PC-9 (cell line): Measurements from ENCODE around the gene ODAD4. TPM values are rescaled to one million over a fixed set of nuclear protein-coding genes. Genes with fewer than 3 reads are reported as not detected.

ENCODE experiments used
- BruUV-seq: library from RNA; stranded (reverse); fragments of 400-500 nt; replicated peaks from 2 replicates; lab custom pipeline; 2021; lab: Mats Ljungman, UMichigan
- CTCF ChIA-PET: fragments of 300-600 bp; sonication (Branson Sonifier 250); formaldehyde crosslinking; loops from one replicate; lab custom pipeline; 2022; ENCODE audit warnings: antibody characterized with exemption; lab: Charles Lee
- POLR2A ChIA-PET: fragments of 300-600 bp; sonication (Branson Sonifier 250); formaldehyde crosslinking; loops from one replicate; lab custom pipeline; 2022; ENCODE audit warnings: antibody characterized with exemption; ENCODE audit not compliant: unreplicated experiment; lab: Charles Lee
- DNase-seq, 2 experiments: peaks; one replicate each; pipeline versions ENCODE4 v3.0.0 to v3.0.0-alpha.2; 2015 to 2022; ENCODE audit warnings: mixed read lengths in 1 of 2
- H2AFZ ChIP-seq: fragments of 200-600 bp; sonication (generic); 2 replicates; pipeline ENCODE4 v1.8.1; 2017; ENCODE audit warnings: antibody characterized with exemption
- H3F3A ChIP-seq: fragments of 200-600 bp; sonication (generic); 2 replicates; pipeline ENCODE4 v1.8.1; 2017; ENCODE audit warnings: antibody characterized with exemption, mild to moderate bottlenecking, low read depth; ENCODE audit not compliant: insufficient read depth
- H3K27ac ChIP-seq: fragments of 200-600 bp; sonication (generic); 2 replicates; pipeline ENCODE4 v1.6.1; 2016; ENCODE audit warnings: mixed run types
- H3K27me3 ChIP-seq: fragments of 200-600 bp; sonication (generic); 2 replicates; pipeline ENCODE4 v1.6.1; 2016; ENCODE audit warnings: low read depth, mixed run types; ENCODE audit not compliant: insufficient read depth
- H3K36me3 ChIP-seq: fragments of 200-600 bp; sonication (generic); 2 replicates; pipeline ENCODE4 v1.6.1; 2016; ENCODE audit warnings: low read depth, mixed run types
- H3K4me1 ChIP-seq: fragments of 200-600 bp; sonication (generic); replicated peaks from 2 replicates; pipeline ENCODE4 v1.6.1; 2016; ENCODE audit warnings: mixed run types; ENCODE audit not compliant: insufficient read depth
- H3K4me2 ChIP-seq: fragments of 200-600 bp; sonication (generic); 2 replicates; pipeline ENCODE4 v1.6.1; 2017; ENCODE audit warnings: mixed run types
- H3K4me3 ChIP-seq: fragments of 200-600 bp; sonication (generic); 2 replicates; pipeline ENCODE4 v1.6.1; 2016; ENCODE audit warnings: mixed run types
- H3K79me2 ChIP-seq: fragments of 200-600 bp; sonication (generic); 2 replicates; pipeline ENCODE4 v1.6.1; 2017; ENCODE audit warnings: low read depth, mixed run types
- H3K9me2 ChIP-seq: fragments of 200-600 bp; sonication (generic); 2 replicates; pipeline ENCODE4 v1.8.1; 2017; ENCODE audit warnings: mild to moderate bottlenecking; ENCODE audit not compliant: insufficient read depth
- H3K9me3 ChIP-seq: fragments of 200-600 bp; sonication (generic); 2 replicates; pipeline ENCODE4 v1.8.1; 2016; ENCODE audit warnings: low read depth; ENCODE audit not compliant: insufficient read depth
- H4K20me1 ChIP-seq: fragments of 200-600 bp; sonication (generic); 2 replicates; pipeline ENCODE4 v1.8.1; 2017; ENCODE audit not compliant: insufficient read depth
- CTCF ChIP-seq: fragments of 200-600 bp; sonication (generic); conservative IDR thresholded peaks from 2 replicates; pipeline ENCODE4 v1.6.1; 2017; ENCODE audit warnings: mixed run types, antibody characterized with exemption, mild to moderate bottlenecking, moderate library complexity
- EZH2 ChIP-seq: fragments of 200-600 bp; sonication (generic); IDR thresholded peaks from 2 replicates; pipeline ENCODE4 v1.8.0; 2017; ENCODE audit warnings: antibody characterized with exemption, low read depth
- intact Hi-C: fragments of 100-400 bp; cut with micrococcal nuclease; formaldehyde crosslinking; loops from one replicate; pipeline ENCODE4 v1.10.0; 2022; ENCODE audit not compliant: unreplicated experiment
- total RNA-seq: library from RNA; stranded (reverse); gene quantifications from 2 replicates; pipeline ENCODE4 v1.2.3, GENCODE V29; 2021

ODAD4 gene
- total RNA-seq, 1 experiment from 2014 or later: 4.0 TPM

DNA sequence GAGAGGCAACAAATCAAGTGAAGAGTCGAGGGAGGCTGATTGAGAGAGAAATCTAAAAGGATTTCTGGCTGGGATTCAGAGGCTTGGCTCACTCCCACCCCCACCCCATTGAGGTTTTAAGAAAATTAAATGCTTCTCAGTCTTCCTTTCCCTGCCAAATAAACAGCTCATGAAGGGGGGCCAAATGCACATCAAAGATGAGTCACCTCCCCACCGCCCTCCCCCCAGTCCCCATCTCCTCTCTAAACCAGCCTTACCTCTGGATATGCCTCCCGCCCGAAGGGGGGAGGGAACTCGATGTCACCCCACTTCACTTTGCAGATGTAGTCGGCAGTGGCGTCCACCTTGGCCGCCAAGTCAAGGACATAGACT lies 23.2 kb upstream of the ODAD4 start:
- no peak for DNase-seq
- POLR2A ChIA-PET: no interaction called here
- no TSS peak for BruUV-seq
- CTCF ChIA-PET: interaction anchor here (0.6 kb wide), 1 partner anchor 357 kb away, joined by 5 read pairs; no protein-coding TSS in a partner anchor
- H3F3A ChIP-seq: peaks cover 11% of the 10 kb centered on the region; the same call in 1 of the 2 replicates
- H3K9me2 ChIP-seq: no peaks in the 10 kb centered on the region
- H3K79me2 ChIP-seq: peaks cover under 1% of the 10 kb centered on the region; the same call in 1 of the 2 replicates
- intact Hi-C loops: no loop called here
- H2AFZ ChIP-seq: no peak overlapping the region
- H3K27me3 ChIP-seq: no peaks in the 10 kb centered on the region
- H3K36me3 ChIP-seq: peaks cover 31% of the 10 kb centered on the region
- no peaks in the 10 kb centered on the region for H3K4me1 ChIP-seq
- H3K4me2 ChIP-seq: no peak overlapping the region
- no peak overlapping the region for H3K4me3 ChIP-seq
- TF ChIP-seq EZH2 (no peak), CTCF (no peak)
- peaks cover 4% of the 10 kb centered on the region; the same call in 1 of the 2 replicates for H4K20me1 ChIP-seq
- H3K9me3 ChIP-seq: no peaks in the 10 kb centered on the region
- no peak overlapping the region for H3K27ac ChIP-seq

DNA sequence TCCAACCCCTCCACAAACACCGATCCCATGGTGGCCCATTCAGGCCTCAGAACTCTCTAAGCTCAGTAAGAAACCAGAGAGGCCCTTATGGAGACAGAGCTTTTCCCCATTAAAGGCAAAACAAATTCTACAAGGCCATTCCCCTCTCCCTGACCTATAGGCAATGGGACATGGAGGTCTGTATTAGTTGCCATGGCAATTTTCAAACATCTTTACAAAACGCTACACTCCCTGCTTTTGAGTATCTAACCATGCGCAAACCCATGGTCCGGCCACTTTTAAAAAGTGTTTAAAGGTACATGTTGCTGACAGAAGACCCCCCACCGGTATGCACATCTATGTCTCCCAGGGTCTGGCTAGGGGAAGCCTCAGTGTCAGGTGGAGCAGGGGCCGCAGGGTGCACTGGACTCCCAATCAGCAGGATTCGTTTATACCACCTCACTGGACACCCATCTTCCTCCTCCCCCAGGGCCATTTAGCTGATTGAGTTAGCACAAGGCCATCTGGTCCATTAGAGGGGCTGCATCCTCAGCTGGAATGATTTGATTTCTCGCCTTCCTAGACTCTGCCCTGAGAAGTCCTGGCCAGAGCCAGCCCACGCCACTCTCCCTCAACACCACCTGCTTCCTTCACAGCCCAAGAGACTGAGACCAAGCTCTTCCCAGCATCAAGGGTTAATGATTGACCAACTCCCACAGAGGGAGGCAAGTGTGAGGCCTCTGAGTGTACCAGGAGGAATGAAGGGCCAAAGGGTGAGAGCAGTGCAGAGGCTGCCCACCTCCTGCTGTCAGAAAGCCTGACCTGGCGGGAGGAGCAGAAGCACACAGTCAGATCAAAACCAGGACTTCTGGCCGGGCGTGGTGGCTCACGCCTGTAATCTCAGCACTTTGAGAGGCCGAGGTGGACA lies 22.5 kb upstream of the ODAD4 start:
- Histone ChIP-seq H3K27ac (no peak overlapping the region), H3K79me2 (peaks cover 8% of the 10 kb centered on the region), H3K4me3 (no peak overlapping the region), H3K4me1 (no peaks in the 10 kb centered on the region), H3K9me3 (no peaks in the 10 kb centered on the region), H4K20me1 (peaks cover 10% of the 10 kb centered on the region; the same call in 1 of the 2 replicates), H2AFZ (no peak overlapping the region), H3F3A (peaks cover 7% of the 10 kb centered on the region; the same call in 1 of the 2 replicates), H3K36me3 (peaks cover 31% of the 10 kb centered on the region), H3K27me3 (no peaks in the 10 kb centered on the region), H3K9me2 (no peaks in the 10 kb centered on the region), H3K4me2 (no peak overlapping the region)
- no peak for DNase-seq
- ChIA-PET CTCF (no interaction called here), POLR2A (no interaction called here)
- intact Hi-C loops: no loop called here
- no TSS peak for BruUV-seq
- TF ChIP-seq CTCF: no peak
- no peak for TF ChIP-seq EZH2

DNA sequence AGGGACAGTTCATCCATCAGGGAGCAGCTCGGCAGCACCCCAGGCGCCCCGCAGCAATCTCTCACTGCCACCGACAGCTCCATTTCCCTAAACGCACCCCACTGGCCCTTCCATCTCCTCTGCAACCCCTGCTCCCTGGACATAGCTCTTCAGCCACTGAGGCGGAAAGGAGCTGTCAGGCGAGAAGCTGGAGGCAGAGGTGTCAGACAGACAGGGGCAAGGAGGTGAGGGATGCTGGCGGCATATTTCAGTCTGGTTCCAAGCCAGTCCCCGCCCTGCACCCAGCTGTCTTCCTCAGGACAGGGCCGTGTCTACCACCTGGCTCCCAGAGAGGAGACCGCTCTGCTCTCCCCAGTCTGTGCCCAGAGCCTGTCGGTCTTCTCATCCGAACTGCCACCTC lies 21.3 kb upstream of the ODAD4 start:
- H3K4me3 ChIP-seq: no peak overlapping the region
- peaks cover 31% of the 10 kb centered on the region for H3K36me3 ChIP-seq
- no peak overlapping the region for H3K4me2 ChIP-seq
- no peaks in the 10 kb centered on the region for H3K9me3 ChIP-seq
- no peaks in the 10 kb centered on the region for H3K4me1 ChIP-seq
- no peak overlapping the region for H2AFZ ChIP-seq
- no peaks in the 10 kb centered on the region for H3K27me3 ChIP-seq
- H3K27ac ChIP-seq: no peak overlapping the region
- H3K9me2 ChIP-seq: no peaks in the 10 kb centered on the region
- intact Hi-C loops: no loop called here
- POLR2A ChIA-PET: no interaction called here
- peaks cover 5% of the 10 kb centered on the region; the same call in 1 of the 2 replicates for H3F3A ChIP-seq
- peaks cover 20% of the 10 kb centered on the region for H4K20me1 ChIP-seq
- BruUV-seq: no TSS peak
- TF ChIP-seq EZH2: no peak
- no peak for TF ChIP-seq CTCF
- CTCF ChIA-PET: no interaction called here
- no peak for DNase-seq
- H3K79me2 ChIP-seq: peaks cover 20% of the 10 kb centered on the region
